ENCODE measurements around the gene PRCD.

PRCD gene

GRCh38 chr17:76575570-76575969, 35.7 kb downstream of the PRCD start:
- no peak for DNase-seq

GRCh38 chr17:76576189-76576588, 36.3 kb downstream of the PRCD start:
- DNase-seq: no peak

- no peak for DNase-seq
These were observed 38.0 kb downstream of the PRCD start for GRCh38 chr17:76577876-76578275.

- no peak for DNase-seq
These were observed 38.5 kb downstream of the PRCD start for GRCh38 chr17:76578376-76578775.

- no peak for DNase-seq
These were observed 39.4 kb downstream of the PRCD start for GRCh38 chr17:76579281-76579680.

- DNase-seq: no peak
These were observed 41.7 kb downstream of the PRCD start for GRCh38 chr17:76581515-76581914.

GRCh38 chr17:76582660-76583059, 42.8 kb downstream of the PRCD start:
- DNase-seq: no peak

GRCh38 chr17:76584427-76585032, 44.7 kb downstream of the PRCD start:
- DNase-seq: no peak

GRCh38 chr17:76585033-76585648, 45.3 kb downstream of the PRCD start:
- DNase-seq: no peak

GRCh38 chr17:76585649-76586593, 46.1 kb downstream of the PRCD start, which contains the start of gene ST6GALNAC2:
Gene ST6GALNAC2, minus strand, starts transcription at chr17:76585860. Its CDS starts 52 bp downstream, at chr17:76585808.
- peak; percentile 52 for DNase-seq

- DNase-seq: no peak
These were observed 47.1 kb downstream of the PRCD start for GRCh38 chr17:76586741-76587487.

GRCh38 chr17:76588182-76588581, 48.3 kb downstream of the PRCD start:
- DNase-seq: no peak

- DNase-seq: no peak
These were observed 53.6 kb downstream of the PRCD start for GRCh38 chr17:76593384-76593826.

- DNase-seq: no peak
These were observed 54.1 kb downstream of the PRCD start for GRCh38 chr17:76593959-76594358.

GRCh38 chr17:76594690-76595089, 54.8 kb downstream of the PRCD start:
- no peak for DNase-seq

All from CD4-positive, alpha-beta T cell treated with Interleukin-12 subunit alpha and Interleukin-12 subunit beta, for 1 hour (primary cell).